ENCODE results near the gene APOBEC3A.
A peak's percentile ranks its signal among the peaks of the same experiment; 100 is the strongest.
"Not testable (repeated sequence)": the region's sequence is repeated elsewhere in the genome, so short reads cannot be mapped to it uniquely, and the experiment has no call there.

The APOBEC3A gene

GRCh38 chr22:38981992-38982927, 24.9 kb downstream of the APOBEC3A start, which contains the start of gene APOBEC3B:
TSS of gene APOBEC3B (plus strand) at chr22:38982347. CDS start at chr22:38982454, 107 bp downstream.
- DNase-seq: peak; percentile 18

GRCh38 chr22:38984224-38984623, 26.8 kb downstream of the APOBEC3A start:
- DNase-seq: no peak

GRCh38 chr22:38984784-38985757, 27.7 kb downstream of the APOBEC3A start:
- not testable (repeated sequence) for DNase-seq

- no peak for DNase-seq
Measured at GRCh38 chr22:38986629-38987028, 29.2 kb downstream of the APOBEC3A start.

GRCh38 chr22:38987171-38987895, 29.9 kb downstream of the APOBEC3A start:
- no peak for DNase-seq

GRCh38 chr22:38989466-38989865, 32.1 kb downstream of the APOBEC3A start:
- DNase-seq: no peak

- DNase-seq: peak; percentile 68
Measured at GRCh38 chr22:38992871-38993371, 35.5 kb downstream of the APOBEC3A start.

GRCh38 chr22:38996105-38996504, 38.7 kb downstream of the APOBEC3A start:
- no peak for DNase-seq

GRCh38 chr22:38997518-38997917, 40.1 kb downstream of the APOBEC3A start:
- DNase-seq: no peak

GRCh38 chr22:39003165-39003638, 45.8 kb downstream of the APOBEC3A start:
- DNase-seq: peak; percentile 74

GRCh38 chr22:39007177-39007576, 49.8 kb downstream of the APOBEC3A start:
- no peak for DNase-seq

GRCh38 chr22:39008271-39008850, 51.0 kb downstream of the APOBEC3A start:
- not testable (repeated sequence) for DNase-seq

- DNase-seq: no peak
Measured at GRCh38 chr22:39010946-39011345, 53.5 kb downstream of the APOBEC3A start.
